HEK293 (cell line): Measurements from ENCODE around the gene DCST2.

Experiments used
- CTCF ChIA-PET: fragments of 350-600 bp; formaldehyde crosslinking; extraction: SDS; loops from one replicate; lab custom pipeline; 2021; ENCODE audit warnings: antibody characterized with exemption; lab: Yijun Ruan, JAX
- POLR2A ChIA-PET: fragments of 300-600 bp; formaldehyde crosslinking; extraction: SDS; loops from one replicate; lab custom pipeline; 2020; ENCODE audit warnings: antibody characterized with exemption, inconsistent platforms; lab: Yijun Ruan, JAX
- H3K27ac ChIP-seq: fragments of 200-500 bp; sonication (Bioruptor generic); 2 replicates; pipeline ENCODE4 v1.5.1; 2014; ENCODE audit warnings: low read depth, low read length, control low read depth, inconsistent platforms; ENCODE audit errors: extremely low read depth
- H3K36me3 ChIP-seq, 2 experiments: fragments of 200-500 bp in 1 of 2; sonication (Bioruptor generic) in 1 of 2; 1 replicate in 1 of 2; 2 replicates in 1 of 2; pipeline ENCODE4 v1.5.1; 2014 to 2017; ENCODE audit warnings: inconsistent platforms in 2 of 2, low read length in 2 of 2; ENCODE audit not compliant: control insufficient read depth in 2 of 2, insufficient read depth in 1 of 2
- H3K4me1 ChIP-seq: fragments of 200-500 bp; sonication (Bioruptor generic); 2 replicates; pipeline ENCODE4 v1.5.1; 2014; ENCODE audit warnings: mild to moderate bottlenecking, low read length, inconsistent platforms; ENCODE audit not compliant: control insufficient read depth, insufficient read depth
- H3K4me3 ChIP-seq: 2 replicates; pipeline ENCODE4 v1.5.1; 2011; ENCODE audit warnings: low read depth, mild to moderate bottlenecking, control low read depth, low read length, moderate library complexity
- H3K9me3 ChIP-seq: fragments of 200-500 bp; sonication (Bioruptor generic); 2 replicates; pipeline ENCODE4 v1.5.1; 2014; ENCODE audit warnings: low read depth, low read length, inconsistent platforms; ENCODE audit not compliant: control insufficient read depth, insufficient read depth
- KLF10 ChIP-seq: fragments of 450-650 bp; IDR thresholded peaks from 2 replicates; pipeline ENCODE4 v1.5.1; 2018; ENCODE audit warnings: missing biosample characterization, mild to moderate bottlenecking, missing genetic modification characterization
- KLF9 ChIP-seq: fragments of 450-650 bp; formaldehyde crosslinking; IDR thresholded peaks from 2 replicates; pipeline ENCODE4 v1.5.1; 2016; ENCODE audit warnings: missing biosample characterization, missing genetic modification characterization, low read depth
- PATZ1 ChIP-seq: fragments of 450-650 bp; formaldehyde crosslinking; IDR thresholded peaks from 2 replicates; pipeline ENCODE4 v1.5.1; 2016; ENCODE audit warnings: missing biosample characterization, missing genetic modification characterization
- PBX3 ChIP-seq: sonication (generic); formaldehyde crosslinking; IDR thresholded peaks from 2 replicates; pipeline ENCODE4 v1.8.1; 2022; ENCODE audit warnings: mild to moderate bottlenecking, moderate library complexity, missing genetic modification reagents
- TCF7L2 ChIP-seq: IDR thresholded peaks from 2 replicates; pipeline ENCODE4 v1.6.1; 2011; ENCODE audit warnings: low read depth, mild to moderate bottlenecking, inconsistent platforms, low read length, moderate library complexity, borderline replicate concordance
- ZBTB1 ChIP-seq: fragments of 450-650 bp; formaldehyde crosslinking; IDR thresholded peaks from 2 replicates; pipeline ENCODE4 v1.5.1; 2016; ENCODE audit warnings: missing biosample characterization, missing genetic modification characterization
- ZBTB20 ChIP-seq: fragments of 450-650 bp; formaldehyde crosslinking; IDR thresholded peaks from 2 replicates; pipeline ENCODE4 v1.5.1; 2016; ENCODE audit warnings: missing biosample characterization, missing genetic modification characterization
- ZBTB26 ChIP-seq: fragments of 450-650 bp; formaldehyde crosslinking; optimal IDR thresholded peaks from 2 replicates; pipeline ENCODE3; 2016; ENCODE audit warnings: missing biosample characterization, mild to moderate bottlenecking, missing genetic modification characterization
- ZBTB6 ChIP-seq: fragments of 450-650 bp; formaldehyde crosslinking; IDR thresholded peaks from 2 replicates; pipeline ENCODE4 v1.5.1; 2017; ENCODE audit warnings: missing biosample characterization, missing genetic modification characterization
- ZIC2 ChIP-seq: fragments of 450-650 bp; formaldehyde crosslinking; IDR thresholded peaks from 2 replicates; pipeline ENCODE4 v1.5.1; 2016; ENCODE audit warnings: missing biosample characterization, missing genetic modification characterization
- ZNF121 ChIP-seq: fragments of 450-650 bp; formaldehyde crosslinking; IDR thresholded peaks from 2 replicates; pipeline ENCODE4 v1.5.1; 2016; ENCODE audit warnings: missing biosample characterization, missing genetic modification characterization
- ZNF140 ChIP-seq: fragments of 450-650 bp; formaldehyde crosslinking; IDR thresholded peaks from 2 replicates; pipeline ENCODE4 v1.5.1; 2016; ENCODE audit warnings: missing biosample characterization, missing genetic modification characterization
- ZNF157 ChIP-seq: fragments of 450-650 bp; formaldehyde crosslinking; IDR thresholded peaks from 2 replicates; pipeline ENCODE4 v1.5.1; 2016; ENCODE audit warnings: missing biosample characterization, missing genetic modification characterization
- ZNF280D ChIP-seq: fragments of 450-650 bp; formaldehyde crosslinking; IDR thresholded peaks from 2 replicates; pipeline ENCODE4 v1.5.1; 2016; ENCODE audit warnings: missing biosample characterization, missing genetic modification characterization
- ZNF391 ChIP-seq: fragments of 450-650 bp; formaldehyde crosslinking; IDR thresholded peaks from 2 replicates; pipeline ENCODE4 v1.5.1; 2016; ENCODE audit warnings: low read depth, missing biosample characterization, missing genetic modification characterization, borderline replicate concordance
- ZNF433 ChIP-seq: fragments of 450-650 bp; formaldehyde crosslinking; IDR thresholded peaks from 2 replicates; pipeline ENCODE4 v1.5.1; 2016; ENCODE audit warnings: missing biosample characterization, missing genetic modification characterization, low read depth
- ZNF513 ChIP-seq: fragments of 450-650 bp; IDR thresholded peaks from 2 replicates; pipeline ENCODE4 v1.5.1; 2018; ENCODE audit warnings: missing biosample characterization, missing genetic modification characterization
- ZNF521 ChIP-seq: fragments of 450-650 bp; formaldehyde crosslinking; IDR thresholded peaks from 2 replicates; pipeline ENCODE4 v1.5.1; 2017; ENCODE audit warnings: missing biosample characterization, mild to moderate bottlenecking, missing genetic modification characterization
- ZNF529 ChIP-seq: fragments of 450-650 bp; formaldehyde crosslinking; IDR thresholded peaks from 2 replicates; pipeline ENCODE4 v1.5.1; 2017; ENCODE audit warnings: missing genetic modification characterization, missing biosample characterization; ENCODE audit not compliant: insufficient replicate concordance
- ZNF639 ChIP-seq: fragments of 450-650 bp; formaldehyde crosslinking; IDR thresholded peaks from 2 replicates; pipeline ENCODE4 v1.5.1; 2016; ENCODE audit warnings: missing biosample characterization, missing genetic modification characterization
- ZNF792 ChIP-seq: fragments of 450-650 bp; formaldehyde crosslinking; IDR thresholded peaks from 2 replicates; pipeline ENCODE4 v1.5.1; 2016; ENCODE audit warnings: missing biosample characterization, missing genetic modification characterization
- ZSCAN5A ChIP-seq: fragments of 450-650 bp; formaldehyde crosslinking; IDR thresholded peaks from 2 replicates; pipeline ENCODE4 v1.5.1; 2016; ENCODE audit warnings: missing biosample characterization, missing genetic modification characterization

The DCST2 gene

GRCh38 chr1:155050560-155051341 lies 17.2 kb upstream of the DCST2 start, which contains the start of gene ADAM15:
Gene ADAM15, plus strand, starts transcription at chr1:155051316. Its CDS starts 71 bp downstream, at chr1:155051387.
- CTCF ChIA-PET, result interaction anchor here (0.6 to 3.6 kb wide), 26 partner anchors 9 to 822 kb away, joined by 3 to 32 read pairs (median 4); partner anchors contain the start of genes PBXIP1 and ZBTB7B
- peak; percentile 90; the same call in 1 of the 2 replicates for TF ChIP-seq ZNF391 (tag by site-specific recombination)
- TF ChIP-seq ZBTB26, result peak; percentile 96
- TF ChIP-seq ZIC2 (tag by site-specific recombination), result peak; percentile 72
- TF ChIP-seq ZNF433 (tag by site-specific recombination), result no peak
- TF ChIP-seq ZBTB1 (tag by site-specific recombination), result 0 out of 2 replicates have a peak, but pooled peaks have one; percentile 5
- TF ChIP-seq ZNF521 (tag by site-specific recombination), result no peak
- peak; percentile 63 for TF ChIP-seq ZBTB6 (tag by site-specific recombination)
- TF ChIP-seq ZNF280D (tag by site-specific recombination), result 0 out of 2 replicates have a peak, but pooled peaks have one; percentile 50
- peak; percentile 94 for TF ChIP-seq KLF9 (tag by site-specific recombination)
- no peak for TF ChIP-seq ZNF140
- peak; percentile 69 for TF ChIP-seq KLF10
- TF ChIP-seq ZNF639 (tag by site-specific recombination), result peak; percentile 64
- peak; percentile 89; the same call in 1 of the 2 replicates for TF ChIP-seq ZBTB20
- TF ChIP-seq ZNF157, result no peak
- TF ChIP-seq TCF7L2, result no peak
- TF ChIP-seq ZSCAN5A (tag by site-specific recombination), result peak; percentile 14; the same call in 1 of the 2 replicates
- no peak for TF ChIP-seq ZNF513 (tag by site-specific recombination)
- TF ChIP-seq ZNF121 (tag by site-specific recombination), result peak; percentile 91
- TF ChIP-seq PATZ1, result peak; percentile 72
- TF ChIP-seq ZNF792 (tag by site-specific recombination), result no peak
- peak; percentile 63; the same call in 1 of the 2 replicates for TF ChIP-seq PBX3 (CRISPR knock-in tag)
- no peak for TF ChIP-seq ZNF529

More at GRCh38 chr1:155050560-155051341, 17.2 kb upstream of the DCST2 start, which contains the start of gene ADAM15:
- H3K4me3 ChIP-seq, result peak within 1 kb of the TSS; percentile 66
- H3K9me3 ChIP-seq, result no peaks in the 10 kb centered on the region
- peak within 1 kb of the TSS; percentile 78; the same call in 1 of the 2 replicates for H3K27ac ChIP-seq
- POLR2A ChIA-PET, result interaction anchor here (0.6 to 1.6 kb wide), 19 partner anchors 9 to 390 kb away, joined by 3 to 10 read pairs (median 4); partner anchors contain the start of genes EFNA3, FLAD1, KRTCAP2 and PBXIP1
- H3K36me3 ChIP-seq, result peaks cover 0 to 20% of the 10 kb centered on the region in 2 experiments; a peak in 1 of 3 replicates
- H3K4me1 ChIP-seq, result peaks cover 9% of the 10 kb centered on the region
